Adrenal gland (tissue), 5 donors: Measurements from ENCODE around the gene HRH2.

Source experiments
- CTCF ChIP-seq, 6 experiments: fragments of 450-650 bp in 4 of 6; fragments of 200-600 bp in 2 of 6; sonication (generic) in 1 of 6; IDR thresholded peaks; 1 replicate in 5 of 6; 2 replicates in 1 of 6; pipeline versions ENCODE4 v1.5.1 to v1.8.0; 2016 to 2021; ENCODE audit warnings: antibody characterized with exemption in 6 of 6, mild to moderate bottlenecking in 2 of 6, moderate library complexity in 1 of 6
- POLR2A ChIP-seq, 2 donors: fragments of 450-650 bp; IDR thresholded peaks; one replicate each; pipeline ENCODE4 v1.6.1; 2017; ENCODE audit warnings: antibody characterized with exemption in 2 of 2, mild to moderate bottlenecking in 2 of 2, moderate library complexity in 1 of 2
- donor health status: DM: no; HTN: no; CAD: no.

GRCh38 chr5:175664723-175665122, 6.9 kb downstream of the HRH2 start:
- TF ChIP-seq CTCF (IDR thresholded peaks at IDR 0.05) = no peak
- no peak for TF ChIP-seq POLR2A (IDR thresholded peaks at IDR 0.05)
